Right hindlimb (tissue), 1 donor: ENCODE results near the gene ALDH1A1.

Source experiments
- DNase-seq: peaks from one replicate; pipeline ENCODE4 v3.0.0-alpha.2; 2018

Gene ALDH1A1

GRCh38 chr9:72913382-72914009 is 39.4 kb downstream of the ALDH1A1 start:
- DNase-seq, result no peak

GRCh38 chr9:72912476-72913381 is 40.1 kb downstream of the ALDH1A1 start:
- no peak for DNase-seq

- DNase-seq, result no peak
Observed at GRCh38 chr9:72911816-72912215, 41.0 kb downstream of the ALDH1A1 start.

GRCh38 chr9:72911247-72911775 is 41.5 kb downstream of the ALDH1A1 start:
- no peak for DNase-seq

- no peak for DNase-seq
Observed at GRCh38 chr9:72909428-72909827, 43.4 kb downstream of the ALDH1A1 start.

- no peak for DNase-seq
Observed at GRCh38 chr9:72907421-72907820, 45.4 kb downstream of the ALDH1A1 start.

- DNase-seq, result no peak
Observed at GRCh38 chr9:72906810-72907209, 46.0 kb downstream of the ALDH1A1 start.

GRCh38 chr9:72905514-72906480 is 47.1 kb downstream of the ALDH1A1 start:
- DNase-seq, result no peak

GRCh38 chr9:72904267-72905093 is 48.4 kb downstream of the ALDH1A1 start:
- DNase-seq, result no peak

GRCh38 chr9:72903103-72903502 is 49.8 kb downstream of the ALDH1A1 start:
- DNase-seq, result no peak

GRCh38 chr9:72902268-72902667 is 50.6 kb downstream of the ALDH1A1 start:
- no peak for DNase-seq

- DNase-seq, result no peak
Observed at GRCh38 chr9:72899734-72900477, 52.9 kb downstream of the ALDH1A1 start.

GRCh38 chr9:72898784-72899733 is 53.8 kb downstream of the ALDH1A1 start:
- DNase-seq, result no peak

- DNase-seq, result no peak
Observed at GRCh38 chr9:72898360-72898759, 54.5 kb downstream of the ALDH1A1 start.

- DNase-seq, result no peak
Observed at GRCh38 chr9:72897069-72897649, 55.7 kb downstream of the ALDH1A1 start.

GRCh38 chr9:72896439-72896838 is 56.4 kb downstream of the ALDH1A1 start:
- DNase-seq, result no peak

- no peak for DNase-seq
Observed at GRCh38 chr9:72895122-72895521, 57.7 kb downstream of the ALDH1A1 start.

GRCh38 chr9:72894342-72894741 is 58.5 kb downstream of the ALDH1A1 start:
- DNase-seq, result no peak

GRCh38 chr9:72893437-72893836 is 59.4 kb downstream of the ALDH1A1 start:
- DNase-seq, result no peak

- no peak for DNase-seq
Observed at GRCh38 chr9:72891043-72891442, 61.8 kb downstream of the ALDH1A1 start.
